Heart left ventricle (tissue), 16 donors: ENCODE results near the gene GATC. TPM values are rescaled to one million over a fixed set of nuclear protein-coding genes. Genes with fewer than 3 reads are reported as not detected.

ENCODE experiments used
- ATAC-seq, 4 donors: fragments of 200-7000 bp; cut with Tn5 transposase; one replicate each; pipeline ENCODE4 v1.9.1; 2020 to 2022; ENCODE audit warnings: moderate library complexity in 4 of 4, mild to moderate bottlenecking in 3 of 4, moderate number of reproducible peaks in 1 of 4
- DNase-seq, 5 donors: peaks; one replicate each; pipeline ENCODE4 v3.0.0-alpha.2; 2020
- H3K27ac ChIP-seq, 12 donors: fragments of 200-600 bp; sonication (generic) in 4 of 12; one replicate each; pipeline versions ENCODE4 v1.5.0 to v1.8.0; 2016 to 2022; ENCODE audit warnings: mild to moderate bottlenecking in 2 of 12
- H3K27me3 ChIP-seq, 9 donors: fragments of 200-600 bp; sonication (generic) in 2 of 9; one replicate each; pipeline versions ENCODE4 v1.5.1 to v1.8.0; 2016 to 2022; ENCODE audit warnings: mild to moderate bottlenecking in 3 of 9
- H3K36me3 ChIP-seq, 9 donors: fragments of 200-600 bp; sonication (generic) in 2 of 9; one replicate each; pipeline versions ENCODE4 v1.5.0 to v1.8.0; 2018 to 2022; ENCODE audit warnings: mild to moderate bottlenecking in 2 of 9
- H3K4me1 ChIP-seq, 12 donors: fragments of 200-600 bp; sonication (generic) in 4 of 12; one replicate each; pipeline versions ENCODE4 v1.5.0 to v1.8.0; 2016 to 2022; ENCODE audit warnings: mild to moderate bottlenecking in 3 of 12
- H3K4me3 ChIP-seq, 12 donors: fragments of 200-600 bp; sonication (generic) in 4 of 12; one replicate each; pipeline versions ENCODE4 v1.5.0 to v1.8.0; 2017 to 2022; ENCODE audit warnings: mild to moderate bottlenecking in 9 of 12, moderate library complexity in 4 of 12
- H3K9me3 ChIP-seq, 12 donors: fragments of 200-600 bp; sonication (generic) in 4 of 12; one replicate each; pipeline versions ENCODE4 v1.5.0 to v1.8.0; 2016 to 2022; ENCODE audit warnings: mild to moderate bottlenecking in 1 of 12
- CTCF ChIP-seq, 12 donors: fragments of 200-600 bp; sonication (generic) in 4 of 12; IDR thresholded peaks; one replicate each; pipeline versions ENCODE4 v1.5.0 to v1.8.0; 2018 to 2022; ENCODE audit warnings: antibody characterized with exemption in 12 of 12, mild to moderate bottlenecking in 5 of 12
- POLR2A ChIP-seq, 2 donors: fragments of 450-650 bp; IDR thresholded peaks; one replicate each; pipeline ENCODE4 v1.6.1; 2017; ENCODE audit warnings: antibody characterized with exemption in 2 of 2, mild to moderate bottlenecking in 2 of 2, moderate library complexity in 2 of 2
- WGBS, 4 donors: extraction: QIAGEN DNeasy Blood & Tissue Kit in 2 of 4; methylation state at CpG; one replicate each; pipeline versions ENCODE4 v1.1.5 to v1.1.7; 2013 to 2018; 5-methylcytosine and 5-hydroxymethylcytosine counted together
- intact Hi-C, 10 donors: fragments of 100-400 bp; cut with DNase I; formaldehyde crosslinking; loops; one replicate each; pipeline versions ENCODE4 v1.11.1 to v1.14.2; 2022
- polyA plus RNA-seq, 2 donors: library from polyadenylated mRNA; stranded (reverse); fragments of 200-250 nt; gene quantifications; one replicate each; pipeline ENCODE4 v1.2.3, GENCODE V29; 2013
- total RNA-seq, 9 donors: library from RNA; depleted of rRNA in 2 of 9; stranded (reverse); fragments of >200 nt in 2 of 9; fragmentation: NEBNext Ultra II Directional in 3 of 9; extraction: Animal tissue kit (Norgen Biotek cat#: 25700) in 3 of 9; gene quantifications; one replicate each; pipeline versions ENCODE4 v1.1.0 to v1.2.4, GENCODE V29; 2016 to 2023
- donor health status: ischemic (EF 13 %, LVEDD 7.1; RV severe dilation, severe dysfunction).
- donor health status: healthy with polysubstance abuse.
- donor health status: DM: no; HTN: yes; CAD: no.
- donor health status: DM: no; HTN: no; CAD: no.
- donor health status: ischemic (EF 25% LVEDD 6.9; RV normal size, moderate dysfunction).
- donor health status: ischemic (EF 25% LVEDD 5.7; RV mildly dilated, moderate dysfunction).
- donor health status: healthy.
- donor health status: DM: yes; HTN: yes; CAD: no.
- donor health status: ischemic (EF 35%, LVEDD 5.7; RV mildly dilated, moderate dysfunction).
- donor health status: nonischemic (EF 11% LVEDD 7.7; RV severe dilation, severe dysfunction).
- donor health status: DM: yes; HTN: yes; CAD: no.
- donor health status: PGD.
- donor health status: ischemic (EF 29% LVEDD 5.4; RV normal size, mild dysfunction).
- donor health status: nonischemic (EF 23%, LVEDD 6.1; RV moderate dilation, normal function).

GATC gene
- total and polyA plus RNA-seq, 11 donors = 5.4 to 18.0 (median 11.6) TPM

DNA sequence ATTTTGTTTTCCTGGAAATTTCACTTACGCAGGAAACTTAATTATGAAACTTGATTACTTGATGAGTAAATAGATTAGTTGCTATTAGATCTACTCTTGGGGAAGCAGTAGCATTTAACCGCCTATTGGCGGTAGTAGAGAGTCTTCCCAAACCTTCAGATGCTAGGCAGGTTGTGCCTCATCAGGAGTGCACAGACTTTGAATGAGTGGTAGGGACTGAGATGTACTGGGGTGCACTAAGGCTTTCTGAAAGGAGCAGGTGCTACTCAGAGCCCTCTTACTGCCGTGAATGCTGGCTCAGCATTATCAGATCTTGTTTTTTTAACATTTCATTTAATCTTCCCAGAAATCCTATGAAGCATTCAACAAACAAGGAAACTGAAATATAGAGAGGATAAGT is 7.7 kb downstream of the GATC start:
- TF ChIP-seq CTCF (IDR thresholded peaks at IDR 0.05) (peak in 11 of 12 donors; percentile 23 to 71 (median 51)), POLR2A (IDR thresholded peaks at IDR 0.05) (no peak)
- intact Hi-C loops = no loop called here
- DNase-seq (no peak), ATAC-seq (peak in 1 of 4 donors; percentile 36)
- no peak overlapping the region for H3K27ac ChIP-seq
- H3K36me3 ChIP-seq = peaks cover 0 to 89% (median 67%) of the 10 kb centered on the region in 9 donors
- no peaks in the 10 kb centered on the region for H3K27me3 ChIP-seq
- H3K4me1 ChIP-seq = no peaks in the 10 kb centered on the region
- WGBS, 4 donors = 78 to 84% (median 79%) methylated on average over 4 of the region's 4 CpGs
- no peaks in the 10 kb centered on the region for H3K9me3 ChIP-seq
- no peak overlapping the region for H3K4me3 ChIP-seq

GRCh38 chr12:120455302-120455701 is 9.1 kb downstream of the GATC start:
- 89 to 99% (median 93%) methylated on average over 7 of the region's 7 CpGs for WGBS, 4 donors
- no peaks in the 10 kb centered on the region for H3K9me3 ChIP-seq
- H3K27ac ChIP-seq = no peak overlapping the region
- TF ChIP-seq CTCF (IDR thresholded peaks at IDR 0.05) = no peak
- no peak for TF ChIP-seq POLR2A (IDR thresholded peaks at IDR 0.05)
- no peaks in the 10 kb centered on the region for H3K4me1 ChIP-seq
- no peaks in the 10 kb centered on the region for H3K27me3 ChIP-seq
- H3K4me3 ChIP-seq = no peak overlapping the region
- intact Hi-C loops = no loop called here
- DNase-seq = no peak
- no peak for ATAC-seq
- peaks cover 0 to 93% (median 78%) of the 10 kb centered on the region in 9 donors for H3K36me3 ChIP-seq

DNA sequence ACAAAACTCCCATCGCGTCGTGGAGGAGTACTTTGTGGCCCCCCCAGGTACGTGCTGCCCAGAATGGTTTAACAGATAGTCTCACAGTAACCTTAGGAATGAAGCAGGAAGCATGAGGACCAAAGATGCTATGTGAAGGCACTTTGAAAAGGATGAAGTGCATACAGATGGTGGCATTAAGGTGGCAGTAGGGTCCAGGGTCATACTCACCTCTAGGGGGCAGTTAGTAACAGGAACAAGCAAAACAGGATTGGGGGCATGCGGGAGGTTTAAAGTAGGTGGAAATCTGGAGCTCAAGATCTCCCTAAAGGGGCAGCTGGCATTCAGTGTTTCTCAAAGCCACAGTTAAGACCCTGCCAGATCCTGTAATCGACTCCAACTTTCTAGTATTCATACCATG is 10.9 kb downstream of the GATC start:
- Histone ChIP-seq H3K36me3 (peaks cover 0 to 96% (median 85%) of the 10 kb centered on the region in 9 donors), H3K4me3 (no peak overlapping the region), H3K4me1 (no peaks in the 10 kb centered on the region), H3K27me3 (no peaks in the 10 kb centered on the region), H3K27ac (no peak overlapping the region), H3K9me3 (no peaks in the 10 kb centered on the region)
- peak in 1 of 4 donors; percentile 20 for ATAC-seq
- intact Hi-C loops = no loop called here
- TF ChIP-seq POLR2A (IDR thresholded peaks at IDR 0.05) (no peak), CTCF (IDR thresholded peaks at IDR 0.05) (peak in 3 of 12 donors; percentile 16 to 27 (median 26))
- no peak for DNase-seq
- WGBS, 4 donors = 78 to 83% (median 81%) methylated on average over 6 of the region's 6 CpGs

DNA sequence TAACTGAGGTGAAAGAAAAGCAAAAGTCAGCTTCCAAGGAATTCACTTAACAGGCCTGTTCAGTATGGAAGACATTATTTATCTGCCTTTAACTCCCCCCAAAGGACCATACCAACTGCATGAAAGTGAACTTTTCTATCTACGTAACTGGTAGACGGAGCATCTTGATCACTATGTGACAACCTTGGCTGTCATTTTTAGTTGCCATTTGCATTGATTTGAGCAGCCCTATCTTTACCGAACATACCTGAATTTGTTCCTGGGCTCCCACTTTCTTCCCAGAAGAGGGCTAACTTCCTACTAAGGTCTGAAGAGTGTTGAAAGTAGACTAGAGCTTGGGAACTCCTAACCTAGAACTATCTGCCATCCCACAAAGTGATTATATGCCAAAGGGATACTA is 13.9 kb downstream of the GATC start:
- intact Hi-C loops = loop anchor here in 1 of 10 donors (10.0 kb wide), 1 partner anchor 105 kb away; no protein-coding TSS in a partner anchor
- WGBS, 4 donors = 80 to 95% (median 93%) methylated on average over 3 of the region's 3 CpGs
- Histone ChIP-seq H3K27ac (no peak overlapping the region), H3K4me3 (no peak overlapping the region), H3K4me1 (peaks cover 0 to under 1% (median 0%) of the 10 kb centered on the region in 12 donors), H3K36me3 (peaks cover 0 to 98% (median 94%) of the 10 kb centered on the region in 9 donors), H3K27me3 (no peaks in the 10 kb centered on the region), H3K9me3 (no peaks in the 10 kb centered on the region)
- TF ChIP-seq POLR2A (IDR thresholded peaks at IDR 0.05) (no peak), CTCF (IDR thresholded peaks at IDR 0.05) (no peak)
- DNase-seq = no peak
- ATAC-seq = no peak
